ENCODE data around the gene MEIS3.

DNA sequence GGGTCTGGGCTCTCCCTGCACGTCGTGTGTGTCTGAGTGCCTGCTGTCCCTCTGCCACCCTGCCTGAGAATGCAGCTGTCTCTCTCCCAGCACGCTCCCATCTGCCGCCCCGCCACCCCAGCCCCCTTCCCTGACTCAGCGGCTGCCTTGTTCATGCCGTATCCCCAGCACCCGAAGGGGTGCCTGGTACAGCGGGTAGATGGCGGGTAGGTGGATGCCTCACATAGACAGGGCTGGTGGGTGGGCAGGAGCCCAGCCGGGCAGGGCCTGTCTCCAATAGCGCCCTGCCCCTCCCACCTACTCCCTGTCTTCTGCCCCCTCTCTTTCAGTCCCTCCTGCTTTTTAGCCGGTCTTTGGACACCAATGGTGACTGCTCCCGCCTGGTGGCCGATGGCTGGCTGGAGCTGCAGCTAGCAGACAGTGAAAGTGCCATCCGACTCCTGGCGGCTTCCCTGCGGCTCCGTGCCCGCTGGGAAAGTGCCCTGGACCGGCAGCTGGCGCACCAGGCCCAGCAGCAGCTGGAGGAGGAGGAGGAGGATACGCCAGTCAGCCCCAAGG, 39.9 kb downstream of the MEIS3 start:
- no peak for TF ChIP-seq SUZ12 (IDR thresholded peaks at IDR 0.05; ENCODE audit: extremely low read depth, insufficient read depth, insufficient read length)
- TF ChIP-seq ZNF274 (IDR thresholded peaks at IDR 0.05; ENCODE audit: low read depth, low read length): no peak
